Spleen (tissue), 11 donors: ENCODE data around the gene TMOD4. TPM values are rescaled to one million over a fixed set of nuclear protein-coding genes. Genes with fewer than 3 reads are reported as not detected.
"Not testable (repeated sequence)": the region's sequence is repeated elsewhere in the genome, so short reads cannot be mapped to it uniquely, and the experiment has no call there.

ENCODE experiments used
- DNase-seq: peaks from one replicate; pipeline ENCODE4 v3.0.0-alpha.2; 2020
- H3K27ac ChIP-seq, 8 donors: fragments of 200-600 bp; sonication (generic) in 7 of 8; 1 replicate in 4 of 8; 2 replicates in 4 of 8; pipeline versions ENCODE4 v1.5.0 to v1.8.0; 2016 to 2021; ENCODE audit warnings: inconsistent platforms in 4 of 8, mild to moderate bottlenecking in 4 of 8, moderate library complexity in 1 of 8
- H3K27me3 ChIP-seq, 7 donors: fragments of 200-600 bp; sonication (generic) in 6 of 7; replicated peaks in 1 of 7; 1 replicate in 4 of 7; 2 replicates in 3 of 7; pipeline versions ENCODE4 v1.5.0 to v1.8.0; 2016 to 2021; ENCODE audit warnings: inconsistent platforms in 3 of 7, mild to moderate bottlenecking in 1 of 7
- H3K36me3 ChIP-seq, 6 donors: fragments of 200-600 bp; sonication (generic) in 5 of 6; 1 replicate in 4 of 6; 2 replicates in 2 of 6; pipeline versions ENCODE4 v1.5.0 to v1.8.0; 2016 to 2021; ENCODE audit warnings: inconsistent platforms in 2 of 6
- H3K4me1 ChIP-seq, 6 donors: fragments of 200-600 bp; sonication (generic) in 5 of 6; 1 replicate in 3 of 6; 2 replicates in 3 of 6; pipeline versions ENCODE4 v1.5.0 to v1.8.0; 2016 to 2021; ENCODE audit warnings: inconsistent platforms in 3 of 6
- H3K4me3 ChIP-seq, 8 donors: fragments of 200-600 bp; sonication (generic) in 7 of 8; 1 replicate in 4 of 8; 2 replicates in 4 of 8; pipeline versions ENCODE4 v1.5.0 to v1.8.0; 2016 to 2021; ENCODE audit warnings: inconsistent platforms in 4 of 8, mild to moderate bottlenecking in 4 of 8, moderate library complexity in 2 of 8
- H3K9me3 ChIP-seq, 8 donors: fragments of 200-600 bp; sonication (generic) in 7 of 8; 1 replicate in 4 of 8; 2 replicates in 4 of 8; pipeline versions ENCODE4 v1.5.0 to v1.8.0; 2016 to 2021; ENCODE audit warnings: inconsistent platforms in 4 of 8
- CTCF ChIP-seq, 11 experiments: fragments of 200-600 bp in 7 of 11; fragments of 450-650 bp in 4 of 11; sonication (generic) in 4 of 11; IDR thresholded peaks in 8 of 11; conservative IDR thresholded peaks in 3 of 11; 1 replicate in 7 of 11; 2 replicates in 4 of 11; pipeline versions ENCODE4 v1.4.0 to v1.8.0; 2016 to 2021; ENCODE audit warnings: antibody characterized with exemption in 11 of 11, inconsistent platforms in 4 of 11, mild to moderate bottlenecking in 1 of 11
- POLR2A ChIP-seq, 3 donors: fragments of 450-650 bp; IDR thresholded peaks; one replicate each; pipeline ENCODE4 v1.5.1; 2017; ENCODE audit warnings: antibody characterized with exemption in 3 of 3, mild to moderate bottlenecking in 1 of 3
- POLR2AphosphoS5 ChIP-seq, 3 donors: sonication (generic); formaldehyde crosslinking; IDR thresholded peaks; one replicate each; pipeline ENCODE4 v1.5.1; 2017; ENCODE audit warnings: antibody characterized with exemption in 3 of 3
- WGBS, 5 donors: extraction: QIAGEN DNeasy Blood & Tissue Kit in 3 of 5; methylation state at CpG; one replicate each; pipeline versions ENCODE4 v1.1.5 to v1.1.7; 2013 to 2018; 5-methylcytosine and 5-hydroxymethylcytosine counted together
- intact Hi-C: fragments of 100-400 bp; cut with DNase I; formaldehyde crosslinking; loops from one replicate; pipeline ENCODE4 v1.15.0; 2023; ENCODE audit warnings: low total_unique reads
- polyA plus RNA-seq, 3 donors: library from polyadenylated mRNA; stranded (reverse); fragments of 200-250 nt; gene quantifications; one replicate each; pipeline ENCODE4 v1.2.1, GENCODE V29; 2013
- total RNA-seq, 7 donors: library from RNA; depleted of rRNA in 3 of 7; stranded (reverse); fragments of >200 nt in 3 of 7; fragmentation: NEBNext Ultra II Directional in 4 of 7; extraction: Animal tissue kit (Norgen Biotek cat#: 25700) in 4 of 7; gene quantifications; one replicate each; pipeline versions ENCODE4 v1.1.0 to v1.2.1, GENCODE V29; 2016 to 2021
- donor health status: healthy with polysubstance abuse.
- donor health status: DM: no; HTN: no; CAD: no; lungs with moderate emphysema.
- donor health status: DM: no; HTN: no; CAD: no.
- donor health status: Bipolar disorder and iron deficiency.
- donor health status: healthy.
- donor health status: DM: no; HTN: no; CAD: no.
- donor health status: DM: yes; HTN: yes; CAD: no.

Gene TMOD4
- total and polyA plus RNA-seq, 10 donors: 0.44 to 2.0 (median 0.76) TPM; not detected in 3

- peak; percentile 99 for DNase-seq
- Histone ChIP-seq H3K36me3 (peaks cover 0 to 14% (median 11%) of the 10 kb centered on the region in 6 donors), H3K4me1 (peaks cover 32 to 66% (median 53%) of the 10 kb centered on the region in 6 donors), H3K9me3 (no peaks in the 10 kb centered on the region), H3K27ac (peak within 1 kb of the TSS; percentile 74 to 96 (median 93)), H3K27me3 (no peaks in the 10 kb centered on the region), H3K4me3 (peak within 1 kb of the TSS; percentile 69 to 96 (median 86))
- TF ChIP-seq POLR2AphosphoS5 (IDR thresholded peaks at IDR 0.05) (peak; percentile 93 to 96 (median 94)), POLR2A (IDR thresholded peaks at IDR 0.05) (peak in 2 of 3 donors; percentile 52 to 53), CTCF (IDR thresholded peaks at IDR 0.05 in 8 of 11, conservative IDR thresholded peaks at IDR 0.05 in 3 of 11) (peak in 1 of 11 experiments; percentile 16)
- intact Hi-C loops: loop anchor here (5.0 kb wide), 1 partner anchor 54 kb away; the partner anchor contains the start of gene PSMD4
- WGBS, 5 donors: 0 to 1% (median 1%) methylated on average over 52 to 60 of the region's 60 CpGs
Measured at GRCh38 chr1:151198254-151199127, 22.7 kb upstream of the TMOD4 start, which contains the start of gene PIP5K1A. PIP5K1A (plus strand) TSS chr1:151198552; CDS start chr1:151198997, 445 bp downstream.

- Histone ChIP-seq H3K4me3 (peak overlapping the region; percentile 69 to 96 (median 86)), H3K9me3 (no peaks in the 10 kb centered on the region), H3K36me3 (peaks cover 0 to 9% (median 5%) of the 10 kb centered on the region in 6 donors), H3K27me3 (no peaks in the 10 kb centered on the region), H3K27ac (peak overlapping the region; percentile 70 to 96 (median 93)), H3K4me1 (peaks cover 32 to 64% (median 51%) of the 10 kb centered on the region in 6 donors)
- DNase-seq: no peak
- TF ChIP-seq POLR2A (IDR thresholded peaks at IDR 0.05) (no peak), POLR2AphosphoS5 (IDR thresholded peaks at IDR 0.05) (no peak), CTCF (IDR thresholded peaks at IDR 0.05 in 8 of 11, conservative IDR thresholded peaks at IDR 0.05 in 3 of 11) (no peak)
- intact Hi-C loops: loop anchor here (5.0 kb wide), 1 partner anchor 54 kb away; the partner anchor contains the start of gene PSMD4
- 15 to 23% (median 16%) methylated on average over 10 of the region's 10 CpGs for WGBS, 5 donors
Measured at GRCh38 chr1:151197863-151198253, 22.1 kb upstream of the TMOD4 start.

GRCh38 chr1:151196292-151196800, 20.6 kb upstream of the TMOD4 start:
- peak overlapping the region in 7 of 8 donors; percentile 46 to 75 (median 75) for H3K27ac ChIP-seq
- no peaks in the 10 kb centered on the region for H3K36me3 ChIP-seq
- intact Hi-C loops: loop anchor here (5.0 kb wide), 1 partner anchor 56 kb away; the partner anchor contains the start of gene PSMD4
- peaks cover 18 to 49% (median 36%) of the 10 kb centered on the region in 6 donors for H3K4me1 ChIP-seq
- peak overlapping the region in 3 of 8 donors; percentile 14 to 37 (median 15) for H3K4me3 ChIP-seq
- DNase-seq: peak; percentile 47
- H3K27me3 ChIP-seq: no peaks in the 10 kb centered on the region
- TF ChIP-seq POLR2A (IDR thresholded peaks at IDR 0.05): no peak
- TF ChIP-seq CTCF (IDR thresholded peaks at IDR 0.05 in 8 of 11, conservative IDR thresholded peaks at IDR 0.05 in 3 of 11): peak in 10 of 11 experiments; percentile 36 to 63 (median 56)
- H3K9me3 ChIP-seq: no peaks in the 10 kb centered on the region
- WGBS, 5 donors: 34 to 43% (median 39%) methylated on average over 14 of the region's 14 CpGs

GRCh38 chr1:151194894-151195594, 19.3 kb upstream of the TMOD4 start:
- peak; percentile 60 for DNase-seq

More at GRCh38 chr1:151194894-151195594, 19.3 kb upstream of the TMOD4 start:
- intact Hi-C loops: loop anchor here (5.0 kb wide), 1 partner anchor 57 kb away; the partner anchor contains the start of gene PSMD4
- 77 to 85% (median 79%) methylated on average over 17 of the region's 17 CpGs for WGBS, 5 donors
- Histone ChIP-seq H3K27ac (peak overlapping the region in 3 of 8 donors; percentile 63 to 75 (median 75)), H3K4me1 (peaks cover 5 to 43% (median 31%) of the 10 kb centered on the region in 6 donors), H3K4me3 (peak overlapping the region in 1 of 8 donors; percentile 37)
- H3K27me3 ChIP-seq, H3K36me3 ChIP-seq, H3K9me3 ChIP-seq: not testable (repeated sequence)
